ENCODE results near the gene PITPNM3. TPM values are rescaled to one million over a fixed set of nuclear protein-coding genes. Genes with fewer than 3 reads are reported as not detected.

Gene PITPNM3
- total and polyA plus RNA-seq, 2 of the 13 experiments (the other 11 are each of a cell fraction or from before 2014, with no cell fraction given), result 0.13 to 0.29 TPM

DNA sequence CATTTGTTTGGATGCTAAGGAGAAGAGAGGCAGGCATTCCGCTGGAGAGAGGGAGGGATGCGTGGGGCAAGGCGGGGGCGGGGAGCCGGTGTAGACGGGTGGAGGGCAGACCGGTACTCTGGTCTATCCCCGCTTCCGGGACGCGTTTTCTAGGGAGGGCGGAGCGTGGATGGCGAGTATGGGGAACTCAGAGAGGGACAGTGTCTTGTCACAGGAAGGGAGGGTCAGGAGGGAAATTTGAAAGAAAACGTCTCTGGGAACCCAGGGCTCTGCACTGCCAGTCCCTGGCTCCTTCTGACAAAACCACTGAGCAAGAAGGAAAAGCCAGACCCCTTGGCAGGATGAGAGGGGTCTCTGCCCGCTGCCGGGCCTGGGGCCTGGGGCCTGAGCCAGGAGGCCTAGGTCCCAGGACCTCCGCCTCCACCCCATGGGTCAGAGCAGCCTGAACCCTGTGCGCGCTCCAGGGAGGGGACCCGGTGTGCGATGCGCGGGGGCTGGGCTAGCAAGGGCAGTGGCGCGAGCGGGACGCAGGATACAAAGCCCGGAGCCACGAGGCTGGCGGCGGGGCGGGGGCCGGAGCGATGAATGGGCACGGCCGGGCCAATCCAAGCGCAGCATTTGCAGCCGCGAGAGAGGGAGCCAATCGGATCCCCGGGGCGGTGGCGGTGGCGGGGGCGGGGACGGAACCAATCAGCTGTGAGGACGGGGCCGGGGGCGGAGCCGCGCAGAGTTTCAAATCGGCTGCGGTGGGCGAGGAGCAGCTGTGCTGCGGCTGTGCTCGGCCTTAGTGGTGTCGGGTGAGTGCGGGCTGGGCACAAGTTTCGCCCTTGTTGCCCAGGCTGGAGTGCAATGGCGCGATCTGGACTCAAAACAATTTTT lies 112.4 kb downstream of the PITPNM3 start, which contains the start of gene PIMREG (continued):
- TF ChIP-seq KLF15 (CRISPR knock-in tag; IDR thresholded peaks at IDR 0.05; ENCODE audit: borderline replicate concordance) (no peak), ZNF333 (CRISPR knock-in tag; IDR thresholded peaks at IDR 0.05; ENCODE audit: borderline replicate concordance) (no peak), ELF4 (CRISPR knock-in tag; IDR thresholded peaks at IDR 0.05; ENCODE audit: borderline replicate concordance) (no peak), HOXA7 (CRISPR knock-in tag; IDR thresholded peaks at IDR 0.05) (no peak; the same call in 1 of the 2 replicates), TRIM24 (CRISPR knock-in tag; IDR thresholded peaks at IDR 0.05) (no peak), HMG20B (CRISPR knock-in tag; conservative IDR thresholded peaks at IDR 0.05) (no peak), ZNF143 (CRISPR knock-in tag; IDR thresholded peaks at IDR 0.05) (peak; percentile 58; the same call in 1 of the 2 replicates), SCMH1 (CRISPR knock-in tag; IDR thresholded peaks at IDR 0.05; ENCODE audit: borderline replicate concordance) (no peak), KMT2B (CRISPR knock-in tag; IDR thresholded peaks at IDR 0.05) (peak; percentile 54; the same call in 1 of the 2 replicates), ZNF510 (CRISPR knock-in tag; IDR thresholded peaks at IDR 0.05; ENCODE audit: low read depth) (0 out of 2 replicates have a peak, but pooled peaks have one; percentile 84), POLR2G (IDR thresholded peaks at IDR 0.05; ENCODE audit: low read depth, low read length) (peak; percentile 73), FOSL2 (CRISPR knock-in tag; IDR thresholded peaks at IDR 0.05) (no peak), GABPA (IDR thresholded peaks at IDR 0.05; ENCODE audit: low read depth, low read length) (peak; percentile 34; the same call in 1 of the 2 replicates), GABPA (CRISPR knock-in tag; IDR thresholded peaks at IDR 0.05; ENCODE audit: low read depth) (peak; percentile 79), NPAS2 (CRISPR knock-in tag; IDR thresholded peaks at IDR 0.05; ENCODE audit: borderline replicate concordance) (no peak), ZSCAN29 (CRISPR knock-in tag; conservative IDR thresholded peaks at IDR 0.05) (peak; percentile 96), HOXA9 (CRISPR knock-in tag; IDR thresholded peaks at IDR 0.05; ENCODE audit: borderline replicate concordance) (peak; percentile 89; the same call in 1 of the 2 replicates), ATF7-NPFF (CRISPR knock-in tag; IDR thresholded peaks at IDR 0.05; ENCODE audit: low read depth) (peak; percentile 96)
- TF ChIP-seq, protein P1, sequence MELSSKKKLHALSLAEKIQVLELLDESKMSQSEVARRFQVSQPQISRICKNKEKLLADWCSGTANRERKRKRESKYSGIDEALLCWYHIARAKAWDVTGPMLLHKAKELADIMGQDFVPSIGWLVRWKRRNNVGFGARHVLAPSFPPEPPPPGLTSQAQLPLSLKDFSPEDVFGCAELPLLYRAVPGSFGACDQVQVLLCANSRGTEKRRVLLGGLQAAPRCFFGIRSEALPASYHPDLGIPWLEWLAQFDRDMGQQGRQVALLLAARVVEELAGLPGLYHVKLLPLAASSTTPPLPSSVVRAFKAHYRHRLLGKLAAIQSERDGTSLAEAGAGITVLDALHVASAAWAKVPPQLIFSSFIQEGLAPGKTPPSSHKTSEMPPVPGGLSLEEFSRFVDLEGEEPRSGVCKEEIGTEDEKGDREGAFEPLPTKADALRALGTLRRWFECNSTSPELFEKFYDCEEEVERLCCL (CRISPR knock-in tag; IDR thresholded peaks at IDR 0.05; ENCODE audit: borderline replicate concordance), result no peak
- TF ChIP-seq, protein P2, sequence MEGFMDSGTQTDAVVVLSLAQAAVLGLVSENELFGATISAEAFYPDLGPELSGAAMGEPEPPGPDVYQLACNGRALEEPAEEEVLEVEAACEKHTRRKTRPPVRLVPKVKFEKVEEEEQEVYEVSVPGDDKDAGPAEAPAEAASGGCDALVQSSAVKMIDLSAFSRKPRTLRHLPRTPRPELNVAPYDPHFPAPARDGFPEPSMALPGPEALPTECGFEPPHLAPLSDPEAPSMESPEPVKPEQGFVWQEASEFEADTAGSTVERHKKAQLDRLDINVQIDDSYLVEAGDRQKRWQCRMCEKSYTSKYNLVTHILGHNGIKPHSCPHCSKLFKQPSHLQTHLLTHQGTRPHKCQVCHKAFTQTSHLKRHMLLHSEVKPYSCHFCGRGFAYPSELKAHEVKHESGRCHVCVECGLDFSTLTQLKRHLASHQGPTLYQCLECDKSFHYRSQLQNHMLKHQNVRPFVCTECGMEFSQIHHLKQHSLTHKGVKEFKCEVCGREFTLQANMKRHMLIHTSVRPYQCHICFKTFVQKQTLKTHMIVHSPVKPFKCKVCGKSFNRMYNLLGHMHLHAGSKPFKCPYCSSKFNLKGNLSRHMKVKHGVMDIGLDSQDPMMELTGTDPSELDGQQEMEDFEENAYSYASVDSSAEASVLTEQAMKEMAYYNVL (CRISPR knock-in tag; IDR thresholded peaks at IDR 0.05; ENCODE audit: borderline replicate concordance), result peak; percentile 7; the same call in 1 of the 2 replicates
- TF ChIP-seq, protein P3, sequence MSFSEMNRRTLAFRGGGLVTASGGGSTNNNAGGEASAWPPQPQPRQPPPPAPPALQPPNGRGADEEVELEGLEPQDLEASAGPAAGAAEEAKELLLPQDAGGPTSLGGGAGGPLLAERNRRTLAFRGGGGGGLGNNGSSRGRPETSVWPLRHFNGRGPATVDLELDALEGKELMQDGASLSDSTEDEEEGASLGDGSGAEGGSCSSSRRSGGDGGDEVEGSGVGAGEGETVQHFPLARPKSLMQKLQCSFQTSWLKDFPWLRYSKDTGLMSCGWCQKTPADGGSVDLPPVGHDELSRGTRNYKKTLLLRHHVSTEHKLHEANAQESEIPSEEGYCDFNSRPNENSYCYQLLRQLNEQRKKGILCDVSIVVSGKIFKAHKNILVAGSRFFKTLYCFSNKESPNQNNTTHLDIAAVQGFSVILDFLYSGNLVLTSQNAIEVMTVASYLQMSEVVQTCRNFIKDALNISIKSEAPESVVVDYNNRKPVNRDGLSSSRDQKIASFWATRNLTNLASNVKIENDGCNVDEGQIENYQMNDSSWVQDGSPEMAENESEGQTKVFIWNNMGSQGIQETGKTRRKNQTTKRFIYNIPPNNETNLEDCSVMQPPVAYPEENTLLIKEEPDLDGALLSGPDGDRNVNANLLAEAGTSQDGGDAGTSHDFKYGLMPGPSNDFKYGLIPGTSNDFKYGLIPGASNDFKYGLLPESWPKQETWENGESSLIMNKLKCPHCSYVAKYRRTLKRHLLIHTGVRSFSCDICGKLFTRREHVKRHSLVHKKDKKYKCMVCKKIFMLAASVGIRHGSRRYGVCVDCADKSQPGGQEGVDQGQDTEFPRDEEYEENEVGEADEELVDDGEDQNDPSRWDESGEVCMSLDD (CRISPR knock-in tag; IDR thresholded peaks at IDR 0.05; ENCODE audit: borderline replicate concordance), result no peak
- TF ChIP-seq, protein P4, sequence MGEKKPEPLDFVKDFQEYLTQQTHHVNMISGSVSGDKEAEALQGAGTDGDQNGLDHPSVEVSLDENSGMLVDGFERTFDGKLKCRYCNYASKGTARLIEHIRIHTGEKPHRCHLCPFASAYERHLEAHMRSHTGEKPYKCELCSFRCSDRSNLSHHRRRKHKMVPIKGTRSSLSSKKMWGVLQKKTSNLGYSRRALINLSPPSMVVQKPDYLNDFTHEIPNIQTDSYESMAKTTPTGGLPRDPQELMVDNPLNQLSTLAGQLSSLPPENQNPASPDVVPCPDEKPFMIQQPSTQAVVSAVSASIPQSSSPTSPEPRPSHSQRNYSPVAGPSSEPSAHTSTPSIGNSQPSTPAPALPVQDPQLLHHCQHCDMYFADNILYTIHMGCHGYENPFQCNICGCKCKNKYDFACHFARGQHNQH (CRISPR knock-in tag; IDR thresholded peaks at IDR 0.05), result peak; percentile 64

All from HepG2 (cell line).